LNCAP (cell line): ENCODE data around the gene BABAM2.

Experiments
- TF ChIP-seq, protein P1 (sequence below): fragments of 450-650 bp; IDR thresholded peaks from 2 replicates; pipeline ENCODE4 v1.5.1; 2017; ENCODE audit warnings: mild to moderate bottlenecking

Gene BABAM2

DNA sequence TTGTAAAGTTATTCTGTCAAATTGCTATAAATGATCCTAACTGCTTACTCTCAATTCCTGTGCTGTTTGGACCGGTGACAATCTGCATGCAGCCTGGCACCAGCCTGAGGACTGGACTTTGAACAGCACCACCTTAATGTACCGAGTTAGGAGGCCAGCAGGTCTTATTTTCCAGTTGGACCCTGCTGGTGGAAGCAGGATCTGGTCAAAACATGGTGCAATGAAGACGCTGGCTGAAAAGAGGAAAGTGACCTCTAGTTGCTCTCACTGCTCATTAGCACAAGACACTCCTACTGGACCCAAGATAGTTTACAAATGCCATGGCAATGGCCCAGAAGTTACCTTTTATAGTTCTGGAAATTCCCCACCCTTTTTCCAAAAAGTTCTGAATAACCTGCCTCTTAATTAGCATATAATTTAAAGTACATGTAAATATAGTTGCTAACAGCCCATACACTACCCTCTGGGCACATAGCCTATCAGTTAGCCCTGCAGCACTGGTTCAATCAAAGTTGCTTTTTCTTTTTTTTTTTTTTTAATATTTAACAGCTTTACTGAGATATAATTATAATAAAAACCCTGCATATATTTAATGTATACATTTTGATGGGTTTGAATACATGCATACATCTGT, 36.2 kb upstream of the BABAM2 start:
- TF ChIP-seq, protein P1, sequence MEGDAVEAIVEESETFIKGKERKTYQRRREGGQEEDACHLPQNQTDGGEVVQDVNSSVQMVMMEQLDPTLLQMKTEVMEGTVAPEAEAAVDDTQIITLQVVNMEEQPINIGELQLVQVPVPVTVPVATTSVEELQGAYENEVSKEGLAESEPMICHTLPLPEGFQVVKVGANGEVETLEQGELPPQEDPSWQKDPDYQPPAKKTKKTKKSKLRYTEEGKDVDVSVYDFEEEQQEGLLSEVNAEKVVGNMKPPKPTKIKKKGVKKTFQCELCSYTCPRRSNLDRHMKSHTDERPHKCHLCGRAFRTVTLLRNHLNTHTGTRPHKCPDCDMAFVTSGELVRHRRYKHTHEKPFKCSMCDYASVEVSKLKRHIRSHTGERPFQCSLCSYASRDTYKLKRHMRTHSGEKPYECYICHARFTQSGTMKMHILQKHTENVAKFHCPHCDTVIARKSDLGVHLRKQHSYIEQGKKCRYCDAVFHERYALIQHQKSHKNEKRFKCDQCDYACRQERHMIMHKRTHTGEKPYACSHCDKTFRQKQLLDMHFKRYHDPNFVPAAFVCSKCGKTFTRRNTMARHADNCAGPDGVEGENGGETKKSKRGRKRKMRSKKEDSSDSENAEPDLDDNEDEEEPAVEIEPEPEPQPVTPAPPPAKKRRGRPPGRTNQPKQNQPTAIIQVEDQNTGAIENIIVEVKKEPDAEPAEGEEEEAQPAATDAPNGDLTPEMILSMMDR = no peak

DNA sequence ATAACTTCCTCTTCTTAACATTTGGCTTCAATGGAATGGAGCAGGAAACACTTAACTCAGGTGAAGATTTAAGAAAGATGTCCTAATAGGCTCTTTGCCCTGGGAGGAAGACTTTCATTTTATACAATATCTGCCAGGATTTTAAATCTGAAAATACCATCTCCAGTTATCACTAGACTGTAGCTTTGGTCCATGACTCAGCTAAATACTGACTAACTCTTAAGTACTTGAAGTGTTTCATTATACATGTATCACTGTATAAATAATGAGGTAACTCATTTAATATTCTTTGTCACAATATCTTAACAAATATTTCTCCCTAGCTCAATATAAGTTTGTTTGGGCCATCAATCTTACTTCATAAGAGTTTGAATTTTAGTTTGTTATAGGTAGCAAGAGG, 35.1 kb upstream of the BABAM2 start:
- TF ChIP-seq, protein P1 = no peak

DNA sequence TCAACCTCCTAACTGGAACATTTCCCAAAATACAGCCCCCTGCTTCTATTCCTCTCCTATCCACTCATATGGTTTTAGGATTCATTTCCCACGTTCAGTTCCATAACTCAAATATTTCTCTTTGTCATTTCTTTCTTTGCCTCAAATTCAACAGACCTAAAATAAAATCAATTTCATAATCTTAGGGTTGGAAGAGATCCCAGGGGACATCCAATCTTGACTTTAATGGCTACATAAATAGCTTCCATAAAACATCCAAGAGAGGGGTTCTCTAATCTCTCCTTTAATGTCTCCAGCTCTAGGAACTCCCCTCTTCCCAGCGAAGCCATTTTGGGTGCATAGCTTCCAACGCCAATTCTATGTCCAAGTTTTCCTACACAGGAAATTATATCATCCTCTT, 34.1 kb upstream of the BABAM2 start:
- TF ChIP-seq, protein P1 = no peak

DNA sequence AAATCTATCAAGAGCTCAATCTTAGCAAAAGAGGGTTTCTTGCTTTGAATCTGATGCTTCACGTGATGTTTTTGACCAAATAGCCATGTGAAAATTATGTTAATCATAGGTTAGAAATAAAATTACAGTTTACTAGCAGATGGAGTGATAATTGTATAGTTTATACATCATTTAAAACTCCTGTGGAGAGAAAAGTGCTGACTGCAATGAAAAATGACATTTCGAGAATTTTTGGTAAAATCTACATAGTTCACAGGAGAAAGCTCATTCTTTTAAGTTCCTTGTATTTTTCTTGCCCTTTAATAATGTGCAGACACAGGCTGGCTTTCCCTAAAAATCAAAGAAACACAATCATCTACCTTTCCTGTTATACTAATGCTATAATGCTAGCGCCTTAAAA, 33.6 kb upstream of the BABAM2 start:
- TF ChIP-seq, protein P1 = no peak

DNA sequence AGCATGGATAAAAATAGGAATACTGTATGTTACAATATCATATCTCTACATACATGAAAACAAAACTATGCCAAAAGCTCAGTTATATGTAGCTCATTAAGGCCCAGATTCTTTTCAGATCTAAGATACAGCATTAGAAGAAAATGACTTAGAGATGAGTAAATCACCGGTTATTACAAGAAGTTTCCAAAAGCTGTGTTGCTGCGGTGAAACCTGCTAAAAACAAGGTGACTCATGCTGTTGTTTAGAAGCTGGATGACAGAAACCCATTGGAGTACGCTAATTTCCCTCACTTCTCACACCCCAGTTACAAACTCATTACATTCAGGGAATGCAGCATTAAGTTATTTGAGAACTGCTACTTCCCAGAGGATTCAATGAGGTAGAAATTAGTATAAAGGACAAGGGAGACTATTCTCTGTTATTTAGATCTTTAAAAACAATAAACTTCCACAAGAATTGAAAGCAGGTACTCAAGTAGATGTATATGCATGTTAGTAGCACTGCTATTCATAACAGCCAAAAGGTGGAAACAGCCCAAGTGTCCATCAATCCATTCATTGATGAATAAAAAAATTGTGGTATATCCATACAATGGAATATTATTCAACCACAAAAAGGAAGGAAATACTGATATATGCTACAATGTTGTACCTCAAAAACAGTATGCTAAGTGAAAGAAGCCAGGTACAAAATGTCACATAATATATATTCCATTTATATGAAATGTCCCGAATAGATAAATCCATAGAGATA, 32.9 kb upstream of the BABAM2 start:
- TF ChIP-seq, protein P1 = no peak

DNA sequence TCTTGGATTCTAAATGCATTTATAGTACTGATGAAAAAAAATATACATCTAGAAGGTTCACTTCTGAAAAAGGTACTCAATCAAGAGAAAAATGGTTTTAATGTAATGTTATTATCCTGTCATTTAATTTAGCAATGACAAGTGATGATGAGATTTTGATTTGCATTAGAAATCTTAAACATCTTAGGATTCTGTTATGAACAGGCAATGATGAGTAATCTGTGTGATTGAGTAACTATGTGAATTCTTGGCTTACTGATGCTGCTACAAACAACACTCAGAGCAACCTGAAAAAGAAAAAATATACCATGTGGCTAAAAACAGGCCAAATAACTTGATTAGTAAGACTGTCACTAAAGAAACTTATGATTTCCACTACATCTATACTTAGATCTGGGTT, 30.4 kb upstream of the BABAM2 start:
- TF ChIP-seq, protein P1 = no peak

DNA sequence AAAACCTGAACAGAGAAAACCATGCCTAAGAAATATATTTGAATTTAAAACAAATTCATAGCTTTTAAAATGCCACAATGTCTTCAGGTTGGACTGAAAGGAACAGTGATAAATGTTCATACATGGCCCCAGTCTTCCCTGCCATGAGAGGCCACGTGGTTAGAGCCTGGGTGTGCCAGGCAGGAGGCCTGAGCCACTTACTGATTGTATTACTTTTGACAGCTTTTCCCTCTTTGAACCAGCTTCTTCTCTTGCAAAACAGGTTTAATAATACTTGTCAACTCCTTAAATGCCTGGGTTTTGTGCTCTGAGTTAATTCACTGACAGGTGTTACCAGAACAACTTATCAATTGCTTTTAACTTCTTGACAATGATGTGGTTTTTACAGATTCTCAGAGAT, 27.4 kb upstream of the BABAM2 start:
- TF ChIP-seq, protein P1 = no peak
